GM23338 (cell line): ENCODE results near the gene KCTD4. TPM values are rescaled to one million over a fixed set of nuclear protein-coding genes. Genes with fewer than 3 reads are reported as not detected.

Experiments
- ATAC-seq: fragments of 200-7000 bp; cut with Tn5 transposase; 3 replicates; pipeline ENCODE4 v1.9.1; 2020
- DNase-seq: peaks from one replicate; pipeline ENCODE4 v3.0.0-alpha.2; 2015; ENCODE audit warnings: low spot score
- H2AFZ ChIP-seq: fragments of 200-600 bp; sonication (generic); 2 replicates; pipeline ENCODE4 v1.8.0; 2016; ENCODE audit warnings: antibody characterized with exemption, mild to moderate bottlenecking, moderate library complexity
- H3F3A ChIP-seq: fragments of 200-600 bp; sonication (generic); replicated peaks from 2 replicates; pipeline ENCODE4 v1.8.0; 2017; ENCODE audit warnings: antibody characterized with exemption, mixed run types, low read depth
- H3K27ac ChIP-seq: fragments of 200-600 bp; sonication (generic); 2 replicates; pipeline ENCODE4 v1.6.1; 2016; ENCODE audit warnings: low read depth
- H3K27me3 ChIP-seq: fragments of 200-600 bp; sonication (generic); 2 replicates; pipeline ENCODE4 v1.8.0; 2016; ENCODE audit warnings: mild to moderate bottlenecking, mixed run types, moderate library complexity; ENCODE audit not compliant: insufficient read depth
- H3K36me3 ChIP-seq: fragments of 200-600 bp; sonication (generic); 2 replicates; pipeline ENCODE4 v1.8.0; 2016; ENCODE audit warnings: mild to moderate bottlenecking; ENCODE audit not compliant: insufficient read depth
- H3K4me1 ChIP-seq: fragments of 200-600 bp; sonication (generic); 2 replicates; pipeline ENCODE4 v1.8.0; 2016; ENCODE audit warnings: mild to moderate bottlenecking, moderate library complexity; ENCODE audit not compliant: insufficient read depth
- H3K4me2 ChIP-seq: fragments of 200-600 bp; sonication (generic); 2 replicates; pipeline ENCODE4 v1.7.1; 2017; ENCODE audit warnings: mixed run types
- H3K4me3 ChIP-seq: fragments of 200-600 bp; sonication (generic); 2 replicates; pipeline ENCODE4 v1.6.1; 2016; ENCODE audit warnings: mixed run types
- H3K79me2 ChIP-seq: fragments of 200-600 bp; sonication (generic); replicated peaks from 2 replicates; pipeline ENCODE4 v1.8.0; 2017; ENCODE audit warnings: mild to moderate bottlenecking; ENCODE audit not compliant: insufficient read depth
- H3K9me2 ChIP-seq: fragments of 200-600 bp; sonication (generic); 2 replicates; pipeline ENCODE4 v1.8.0; 2017; ENCODE audit not compliant: insufficient read depth
- H4K20me1 ChIP-seq: fragments of 200-600 bp; sonication (generic); replicated peaks from 2 replicates; pipeline ENCODE4 v1.8.0; 2017; ENCODE audit warnings: mild to moderate bottlenecking; ENCODE audit not compliant: insufficient read depth
- H3K27ac Mint-ChIP-seq: 2 replicates; pipeline ENCODE4 v1.8.0; 2020; ENCODE audit warnings: inconsistent platforms, mild to moderate bottlenecking, moderate library complexity, mixed read lengths
- H3K27me3 Mint-ChIP-seq: 3 replicates; pipeline ENCODE4 v1.8.0; 2022; ENCODE audit warnings: low read depth, mild to moderate bottlenecking, moderate library complexity, mixed read lengths, inconsistent platforms; ENCODE audit not compliant: insufficient read depth, poor library complexity
- H3K36me3 Mint-ChIP-seq: 3 replicates; pipeline ENCODE4 v1.8.0; 2021; ENCODE audit warnings: low read depth, mild to moderate bottlenecking, inconsistent platforms, moderate library complexity, mixed read lengths
- H3K4me1 Mint-ChIP-seq: 3 replicates; pipeline ENCODE4 v1.8.0; 2020; ENCODE audit warnings: mild to moderate bottlenecking, inconsistent platforms, mixed read lengths
- H3K4me3 Mint-ChIP-seq: 3 replicates; pipeline ENCODE4 v1.8.0; 2021; ENCODE audit warnings: moderate library complexity, mild to moderate bottlenecking, inconsistent platforms, mixed read lengths
- H3K9me3 Mint-ChIP-seq: 3 replicates; pipeline ENCODE4 v1.8.0; 2020; ENCODE audit warnings: moderate library complexity, mild to moderate bottlenecking, inconsistent platforms, mixed read lengths
- EZH2phosphoT487 ChIP-seq: fragments of 200-600 bp; sonication (generic); IDR thresholded peaks from one replicate; pipeline ENCODE4 v1.8.1; 2018; ENCODE audit warnings: antibody characterized with exemption; ENCODE audit not compliant: unreplicated experiment
- JUNB ChIP-seq: IDR thresholded peaks from one replicate; pipeline ENCODE4 v1.6.1; 2016; ENCODE audit warnings: antibody characterized with exemption; ENCODE audit not compliant: unreplicated experiment
- NANOG ChIP-seq: IDR thresholded peaks from 2 replicates; pipeline ENCODE4 v1.6.1; 2016; ENCODE audit warnings: antibody characterized with exemption, borderline replicate concordance
- POLR2AphosphoS5 ChIP-seq: IDR thresholded peaks from 2 replicates; pipeline ENCODE4 v1.6.1; 2016; ENCODE audit warnings: antibody characterized with exemption, low read depth
- REST ChIP-seq: IDR thresholded peaks from one replicate; pipeline ENCODE4 v1.6.1; 2018; ENCODE audit warnings: antibody characterized with exemption; ENCODE audit not compliant: unreplicated experiment
- ZNF114 ChIP-seq: fragments of 250-450 bp; sonication (Bioruptor Pico); IDR thresholded peaks from 2 replicates; pipeline ENCODE4 v1.5.0; 2020; ENCODE audit warnings: mild to moderate bottlenecking, moderate library complexity
- ZNF331 ChIP-seq: fragments of 250-450 bp; sonication (Bioruptor Pico); IDR thresholded peaks from 2 replicates; pipeline ENCODE4 v1.5.0; 2020; ENCODE audit warnings: low read depth, mild to moderate bottlenecking, moderate library complexity
- polyA plus RNA-seq: library from polyadenylated mRNA; unstranded; fragments of >200 nt; fragmentation: Nextera tagmentation; extraction: Ambion mirVana; gene quantifications from 2 replicates; pipeline ENCODE4 v1.2.1, GENCODE V29; 2016
- total RNA-seq: library from RNA; depleted of rRNA; stranded (reverse); fragments of >200 nt; shearing (Covaris generic); gene quantifications from 2 replicates; pipeline ENCODE4 v1.2.3, GENCODE V29; 2014
- TF ChIP-seq, protein P1 (sequence below): fragments of 250-450 bp; sonication (Bioruptor Pico); IDR thresholded peaks from 2 replicates; pipeline ENCODE4 v1.5.0; 2020; ENCODE audit warnings: mild to moderate bottlenecking, moderate library complexity
- TF ChIP-seq, protein P2 (sequence below): IDR thresholded peaks from 2 replicates; pipeline ENCODE4 v1.6.1; 2016; ENCODE audit warnings: antibody characterized with exemption
- TF ChIP-seq, protein P3 (sequence below), 2 experiments: fragments of 200-600 bp in 1 of 2; sonication (generic) in 1 of 2; conservative IDR thresholded peaks; 2 replicates each; pipeline versions ENCODE4 v1.5.1 to v1.6.1; 2016 to 2017; ENCODE audit warnings: antibody characterized with exemption in 2 of 2, low read depth in 2 of 2, mild to moderate bottlenecking in 2 of 2, moderate library complexity in 1 of 2

The KCTD4 gene
- total and polyA plus RNA-seq, 2 experiments from 2014 or later, result 0.24 TPM; not detected in 1

GRCh38 chr13:45242524-45242923, 41.7 kb upstream of the KCTD4 start:
- ATAC-seq, result no peak
- Histone ChIP-seq H3K36me3 (no peaks in the 10 kb centered on the region), H3K27ac (no peak overlapping the region), H3K9me2 (no peaks in the 10 kb centered on the region), H3K4me3 (no peak overlapping the region), H2AFZ (no peak overlapping the region), H3K79me2 (peaks cover 17% of the 10 kb centered on the region; the same call in 1 of the 2 replicates), H4K20me1 (no peaks in the 10 kb centered on the region), H3K4me1 (no peaks in the 10 kb centered on the region), H3F3A (no peaks in the 10 kb centered on the region), H3K4me2 (no peak overlapping the region), H3K27me3 (no peaks in the 10 kb centered on the region)
- H3K4me3 Mint-ChIP-seq, result no peak overlapping the region
- peaks cover 3% of the 10 kb centered on the region for H3K27me3 Mint-ChIP-seq
- H3K27ac Mint-ChIP-seq, result no peak overlapping the region
- H3K4me1 Mint-ChIP-seq, result peaks cover 11% of the 10 kb centered on the region
- no peak for TF ChIP-seq NANOG
- TF ChIP-seq EZH2phosphoT487, result no peak
- no peak for TF ChIP-seq ZNF114
- no peak for TF ChIP-seq POLR2AphosphoS5
- TF ChIP-seq, protein P1, sequence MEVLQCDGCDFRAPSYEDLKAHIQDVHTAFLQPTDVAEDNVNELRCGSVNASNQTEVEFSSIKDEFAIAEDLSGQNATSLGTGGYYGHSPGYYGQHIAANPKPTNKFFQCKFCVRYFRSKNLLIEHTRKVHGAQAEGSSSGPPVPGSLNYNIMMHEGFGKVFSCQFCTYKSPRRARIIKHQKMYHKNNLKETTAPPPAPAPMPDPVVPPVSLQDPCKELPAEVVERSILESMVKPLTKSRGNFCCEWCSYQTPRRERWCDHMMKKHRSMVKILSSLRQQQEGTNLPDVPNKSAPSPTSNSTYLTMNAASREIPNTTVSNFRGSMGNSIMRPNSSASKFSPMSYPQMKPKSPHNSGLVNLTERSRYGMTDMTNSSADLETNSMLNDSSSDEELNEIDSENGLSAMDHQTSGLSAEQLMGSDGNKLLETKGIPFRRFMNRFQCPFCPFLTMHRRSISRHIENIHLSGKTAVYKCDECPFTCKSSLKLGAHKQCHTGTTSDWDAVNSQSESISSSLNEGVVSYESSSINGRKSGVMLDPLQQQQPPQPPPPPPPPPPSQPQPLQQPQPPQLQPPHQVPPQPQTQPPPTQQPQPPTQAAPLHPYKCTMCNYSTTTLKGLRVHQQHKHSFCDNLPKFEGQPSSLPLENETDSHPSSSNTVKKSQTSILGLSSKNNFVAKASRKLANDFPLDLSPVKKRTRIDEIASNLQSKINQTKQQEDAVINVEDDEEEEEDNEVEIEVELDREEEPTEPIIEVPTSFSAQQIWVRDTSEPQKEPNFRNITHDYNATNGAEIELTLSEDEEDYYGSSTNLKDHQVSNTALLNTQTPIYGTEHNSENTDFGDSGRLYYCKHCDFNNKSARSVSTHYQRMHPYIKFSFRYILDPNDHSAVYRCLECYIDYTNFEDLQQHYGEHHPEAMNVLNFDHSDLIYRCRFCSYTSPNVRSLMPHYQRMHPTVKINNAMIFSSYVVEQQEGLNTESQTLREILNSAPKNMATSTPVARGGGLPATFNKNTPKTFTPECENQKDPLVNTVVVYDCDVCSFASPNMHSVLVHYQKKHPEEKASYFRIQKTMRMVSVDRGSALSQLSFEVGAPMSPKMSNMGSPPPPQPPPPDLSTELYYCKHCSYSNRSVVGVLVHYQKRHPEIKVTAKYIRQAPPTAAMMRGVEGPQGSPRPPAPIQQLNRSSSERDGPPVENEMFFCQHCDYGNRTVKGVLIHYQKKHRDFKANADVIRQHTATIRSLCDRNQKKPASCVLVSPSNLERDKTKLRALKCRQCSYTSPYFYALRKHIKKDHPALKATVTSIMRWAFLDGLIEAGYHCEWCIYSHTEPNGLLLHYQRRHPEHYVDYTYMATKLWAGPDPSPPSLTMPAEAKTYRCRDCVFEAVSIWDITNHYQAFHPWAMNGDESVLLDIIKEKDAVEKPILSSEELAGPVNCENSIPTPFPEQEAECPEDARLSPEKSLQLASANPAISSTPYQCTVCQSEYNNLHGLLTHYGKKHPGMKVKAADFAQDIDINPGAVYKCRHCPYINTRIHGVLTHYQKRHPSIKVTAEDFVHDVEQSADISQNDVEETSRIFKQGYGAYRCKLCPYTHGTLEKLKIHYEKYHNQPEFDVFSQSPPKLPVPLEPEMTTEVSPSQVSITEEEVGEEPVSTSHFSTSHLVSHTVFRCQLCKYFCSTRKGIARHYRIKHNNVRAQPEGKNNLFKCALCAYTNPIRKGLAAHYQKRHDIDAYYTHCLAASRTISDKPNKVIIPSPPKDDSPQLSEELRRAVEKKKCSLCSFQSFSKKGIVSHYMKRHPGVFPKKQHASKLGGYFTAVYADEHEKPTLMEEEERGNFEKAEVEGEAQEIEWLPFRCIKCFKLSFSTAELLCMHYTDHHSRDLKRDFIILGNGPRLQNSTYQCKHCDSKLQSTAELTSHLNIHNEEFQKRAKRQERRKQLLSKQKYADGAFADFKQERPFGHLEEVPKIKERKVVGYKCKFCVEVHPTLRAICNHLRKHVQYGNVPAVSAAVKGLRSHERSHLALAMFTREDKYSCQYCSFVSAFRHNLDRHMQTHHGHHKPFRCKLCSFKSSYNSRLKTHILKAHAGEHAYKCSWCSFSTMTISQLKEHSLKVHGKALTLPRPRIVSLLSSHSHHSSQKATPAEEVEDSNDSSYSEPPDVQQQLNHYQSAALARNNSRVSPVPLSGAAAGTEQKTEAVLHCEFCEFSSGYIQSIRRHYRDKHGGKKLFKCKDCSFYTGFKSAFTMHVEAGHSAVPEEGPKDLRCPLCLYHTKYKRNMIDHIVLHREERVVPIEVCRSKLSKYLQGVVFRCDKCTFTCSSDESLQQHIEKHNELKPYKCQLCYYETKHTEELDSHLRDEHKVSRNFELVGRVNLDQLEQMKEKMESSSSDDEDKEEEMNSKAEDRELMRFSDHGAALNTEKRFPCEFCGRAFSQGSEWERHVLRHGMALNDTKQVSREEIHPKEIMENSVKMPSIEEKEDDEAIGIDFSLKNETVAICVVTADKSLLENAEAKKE (CRISPR knock-in tag), result no peak
- TF ChIP-seq, protein P2, sequence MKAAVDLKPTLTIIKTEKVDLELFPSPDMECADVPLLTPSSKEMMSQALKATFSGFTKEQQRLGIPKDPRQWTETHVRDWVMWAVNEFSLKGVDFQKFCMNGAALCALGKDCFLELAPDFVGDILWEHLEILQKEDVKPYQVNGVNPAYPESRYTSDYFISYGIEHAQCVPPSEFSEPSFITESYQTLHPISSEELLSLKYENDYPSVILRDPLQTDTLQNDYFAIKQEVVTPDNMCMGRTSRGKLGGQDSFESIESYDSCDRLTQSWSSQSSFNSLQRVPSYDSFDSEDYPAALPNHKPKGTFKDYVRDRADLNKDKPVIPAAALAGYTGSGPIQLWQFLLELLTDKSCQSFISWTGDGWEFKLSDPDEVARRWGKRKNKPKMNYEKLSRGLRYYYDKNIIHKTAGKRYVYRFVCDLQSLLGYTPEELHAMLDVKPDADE, result no peak
- no peak for TF ChIP-seq ZNF331 (CRISPR knock-in tag)
- TF ChIP-seq, protein P3, sequence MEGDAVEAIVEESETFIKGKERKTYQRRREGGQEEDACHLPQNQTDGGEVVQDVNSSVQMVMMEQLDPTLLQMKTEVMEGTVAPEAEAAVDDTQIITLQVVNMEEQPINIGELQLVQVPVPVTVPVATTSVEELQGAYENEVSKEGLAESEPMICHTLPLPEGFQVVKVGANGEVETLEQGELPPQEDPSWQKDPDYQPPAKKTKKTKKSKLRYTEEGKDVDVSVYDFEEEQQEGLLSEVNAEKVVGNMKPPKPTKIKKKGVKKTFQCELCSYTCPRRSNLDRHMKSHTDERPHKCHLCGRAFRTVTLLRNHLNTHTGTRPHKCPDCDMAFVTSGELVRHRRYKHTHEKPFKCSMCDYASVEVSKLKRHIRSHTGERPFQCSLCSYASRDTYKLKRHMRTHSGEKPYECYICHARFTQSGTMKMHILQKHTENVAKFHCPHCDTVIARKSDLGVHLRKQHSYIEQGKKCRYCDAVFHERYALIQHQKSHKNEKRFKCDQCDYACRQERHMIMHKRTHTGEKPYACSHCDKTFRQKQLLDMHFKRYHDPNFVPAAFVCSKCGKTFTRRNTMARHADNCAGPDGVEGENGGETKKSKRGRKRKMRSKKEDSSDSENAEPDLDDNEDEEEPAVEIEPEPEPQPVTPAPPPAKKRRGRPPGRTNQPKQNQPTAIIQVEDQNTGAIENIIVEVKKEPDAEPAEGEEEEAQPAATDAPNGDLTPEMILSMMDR (conservative IDR thresholded peaks at IDR 0.05; ENCODE audit: low read depth in 2 of 2), result no peak
- TF ChIP-seq JUNB, result no peak
- no peak for TF ChIP-seq REST
- DNase-seq, result no peak
- H3K9me3 Mint-ChIP-seq, result no peaks in the 10 kb centered on the region; the same call in 2 of the 3 replicates
- peaks cover 2% of the 10 kb centered on the region; the same call in 1 of the 3 replicates for H3K36me3 Mint-ChIP-seq
